Measurements from ENCODE around the gene LPIN1. TPM values are rescaled to one million over a fixed set of nuclear protein-coding genes. Genes with fewer than 3 reads are reported as not detected.

The LPIN1 gene
- total and polyA plus RNA-seq, 2 of the 8 experiments (the other 6 are each of a cell fraction or from before 2014, with no cell fraction given), result 4.3 to 9.8 TPM

- no peak for TF ChIP-seq POU5F1 (IDR thresholded peaks at IDR 0.05; ENCODE audit: low read depth, low read length)
- no peak for TF ChIP-seq JUN (IDR thresholded peaks at IDR 0.05; ENCODE audit: low read depth, low read length)
Observed at GRCh38 chr2:11766016-11766415, 19.6 kb downstream of the LPIN1 start (continued).

Measured in H1 (cell line).